ENCODE results near the gene PLA2G2D. TPM values are rescaled to one million over a fixed set of nuclear protein-coding genes. Genes with fewer than 3 reads are reported as not detected.

PLA2G2D gene
- total and polyA plus RNA-seq, 4 donors, result 0.06 to 0.14 (median 0.08) TPM; not detected in 1

DNA sequence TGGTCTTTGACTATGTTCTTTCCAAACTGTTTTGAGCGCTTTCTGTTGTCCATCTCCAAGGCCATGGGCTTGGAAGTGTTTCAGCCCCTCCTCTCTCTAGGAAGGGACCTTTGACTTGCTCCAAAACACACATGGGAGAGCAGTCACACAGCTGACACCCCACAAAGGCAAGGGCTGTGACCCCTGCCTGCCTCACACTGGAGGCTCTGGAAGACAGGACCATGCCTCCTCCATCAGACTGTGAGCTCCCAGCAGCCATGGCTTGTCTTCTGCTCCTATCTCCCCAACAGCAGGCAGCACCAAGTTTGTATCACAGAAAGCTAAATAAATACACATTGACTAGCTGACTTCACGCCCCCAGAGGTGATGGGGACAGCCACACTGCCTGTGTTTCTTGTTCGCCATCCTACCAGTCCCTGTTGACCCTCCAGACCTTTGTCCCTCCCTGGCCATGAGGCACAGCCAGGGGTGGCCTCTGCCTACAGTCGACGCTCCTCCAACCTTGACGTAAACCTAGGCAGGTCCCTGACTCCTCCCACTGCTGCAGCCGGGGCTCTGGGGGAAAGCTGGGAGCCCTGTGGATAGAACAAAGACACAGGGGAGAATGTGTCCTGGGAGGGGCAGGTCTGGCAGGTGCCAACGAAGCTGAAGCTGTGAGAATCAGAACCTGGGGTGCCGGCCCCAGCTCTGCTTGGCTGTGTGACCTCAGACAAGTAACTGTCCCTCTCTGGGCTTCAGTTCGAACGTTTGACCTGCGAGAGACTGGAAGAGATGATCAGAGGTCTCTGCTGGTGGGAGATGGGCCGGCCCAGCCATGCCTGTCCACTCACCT, 24.6 kb upstream of the PLA2G2D start:
- Histone ChIP-seq H3K4me3 (ENCODE audit: low read depth in 1 of 3, low read length in 3 of 3) (no peak overlapping the region), H3K27me3 (ENCODE audit: control insufficient read depth in 4 of 4, insufficient read depth in 4 of 4, low read length in 3 of 4) (no peaks in the 10 kb centered on the region), H3K4me1 (ENCODE audit: control insufficient read depth in 4 of 4, insufficient read depth in 4 of 4, low read length in 3 of 4) (no peaks in the 10 kb centered on the region), H3K9ac (ENCODE audit: low read depth in 1 of 2, low read length in 2 of 2) (no peak overlapping the region), H3K36me3 (ENCODE audit: control insufficient read depth in 4 of 4, insufficient read depth in 3 of 4, low read depth in 1 of 4, low read length in 3 of 4) (no peaks in the 10 kb centered on the region), H3K27ac (ENCODE audit: low read depth in 1 of 2, low read length in 2 of 2) (no peak overlapping the region), H3K9me3 (ENCODE audit: control insufficient read depth in 4 of 4, low read length in 3 of 4) (no peaks in the 10 kb centered on the region)
- no peak for DNase-seq (ENCODE audit: low spot score)
- no peak for TF ChIP-seq RXRA (IDR thresholded peaks at IDR 0.05)
- no peak for TF ChIP-seq HNF4G (IDR thresholded peaks at IDR 0.05)
- TF ChIP-seq, protein P1, sequence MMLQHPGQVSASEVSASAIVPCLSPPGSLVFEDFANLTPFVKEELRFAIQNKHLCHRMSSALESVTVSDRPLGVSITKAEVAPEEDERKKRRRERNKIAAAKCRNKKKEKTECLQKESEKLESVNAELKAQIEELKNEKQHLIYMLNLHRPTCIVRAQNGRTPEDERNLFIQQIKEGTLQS (IDR thresholded peaks at IDR 0.05), result no peak
- TF ChIP-seq, protein P2, sequence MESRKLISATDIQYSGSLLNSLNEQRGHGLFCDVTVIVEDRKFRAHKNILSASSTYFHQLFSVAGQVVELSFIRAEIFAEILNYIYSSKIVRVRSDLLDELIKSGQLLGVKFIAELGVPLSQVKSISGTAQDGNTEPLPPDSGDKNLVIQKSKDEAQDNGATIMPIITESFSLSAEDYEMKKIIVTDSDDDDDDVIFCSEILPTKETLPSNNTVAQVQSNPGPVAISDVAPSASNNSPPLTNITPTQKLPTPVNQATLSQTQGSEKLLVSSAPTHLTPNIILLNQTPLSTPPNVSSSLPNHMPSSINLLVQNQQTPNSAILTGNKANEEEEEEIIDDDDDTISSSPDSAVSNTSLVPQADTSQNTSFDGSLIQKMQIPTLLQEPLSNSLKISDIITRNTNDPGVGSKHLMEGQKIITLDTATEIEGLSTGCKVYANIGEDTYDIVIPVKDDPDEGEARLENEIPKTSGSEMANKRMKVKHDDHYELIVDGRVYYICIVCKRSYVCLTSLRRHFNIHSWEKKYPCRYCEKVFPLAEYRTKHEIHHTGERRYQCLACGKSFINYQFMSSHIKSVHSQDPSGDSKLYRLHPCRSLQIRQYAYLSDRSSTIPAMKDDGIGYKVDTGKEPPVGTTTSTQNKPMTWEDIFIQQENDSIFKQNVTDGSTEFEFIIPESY (IDR thresholded peaks at IDR 0.05), result no peak
- TF ChIP-seq, protein P3, sequence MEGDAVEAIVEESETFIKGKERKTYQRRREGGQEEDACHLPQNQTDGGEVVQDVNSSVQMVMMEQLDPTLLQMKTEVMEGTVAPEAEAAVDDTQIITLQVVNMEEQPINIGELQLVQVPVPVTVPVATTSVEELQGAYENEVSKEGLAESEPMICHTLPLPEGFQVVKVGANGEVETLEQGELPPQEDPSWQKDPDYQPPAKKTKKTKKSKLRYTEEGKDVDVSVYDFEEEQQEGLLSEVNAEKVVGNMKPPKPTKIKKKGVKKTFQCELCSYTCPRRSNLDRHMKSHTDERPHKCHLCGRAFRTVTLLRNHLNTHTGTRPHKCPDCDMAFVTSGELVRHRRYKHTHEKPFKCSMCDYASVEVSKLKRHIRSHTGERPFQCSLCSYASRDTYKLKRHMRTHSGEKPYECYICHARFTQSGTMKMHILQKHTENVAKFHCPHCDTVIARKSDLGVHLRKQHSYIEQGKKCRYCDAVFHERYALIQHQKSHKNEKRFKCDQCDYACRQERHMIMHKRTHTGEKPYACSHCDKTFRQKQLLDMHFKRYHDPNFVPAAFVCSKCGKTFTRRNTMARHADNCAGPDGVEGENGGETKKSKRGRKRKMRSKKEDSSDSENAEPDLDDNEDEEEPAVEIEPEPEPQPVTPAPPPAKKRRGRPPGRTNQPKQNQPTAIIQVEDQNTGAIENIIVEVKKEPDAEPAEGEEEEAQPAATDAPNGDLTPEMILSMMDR (IDR thresholded peaks at IDR 0.05; ENCODE audit: low read depth, low read length, missing input control), result no peak
- TF ChIP-seq YY1 (IDR thresholded peaks at IDR 0.05), result no peak
- 72% methylated on average over 13 of the region's 13 CpGs for WGBS

DNA sequence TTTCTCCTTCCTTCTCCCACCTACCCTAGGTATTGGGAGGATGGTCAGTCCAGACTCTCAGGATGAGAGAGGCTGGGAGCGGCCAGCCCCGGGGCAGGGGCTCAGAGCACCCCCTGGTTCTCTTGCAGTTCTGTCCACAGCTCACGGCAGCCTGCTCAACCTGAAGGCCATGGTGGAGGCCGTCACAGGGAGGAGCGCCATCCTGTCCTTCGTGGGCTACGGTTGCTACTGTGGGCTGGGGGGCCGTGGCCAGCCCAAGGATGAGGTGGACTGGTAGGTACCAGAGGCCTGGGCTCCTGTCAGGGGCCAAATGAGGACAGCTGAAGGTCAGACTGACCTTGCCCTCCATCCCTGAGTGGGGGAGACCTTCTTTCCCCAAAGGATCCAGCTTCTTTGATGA, 24.0 kb upstream of the PLA2G2D start:
- no peaks in the 10 kb centered on the region for H3K9me3 ChIP-seq (ENCODE audit: control insufficient read depth in 4 of 4, low read length in 3 of 4)

More for the DNA sequence above, 24.0 kb upstream of the PLA2G2D start:
- TF ChIP-seq HNF4A (conservative IDR thresholded peaks at IDR 0.05) (no peak), RAD21 (IDR thresholded peaks at IDR 0.05) (no peak), GABPA (IDR thresholded peaks at IDR 0.05 in 1 of 2, conservative IDR thresholded peaks at IDR 0.05 in 1 of 2) (no peak), YY1 (IDR thresholded peaks at IDR 0.05) (no peak), EGR1 (IDR thresholded peaks at IDR 0.05; ENCODE audit: low read depth in 2 of 2) (no peak), SP1 (IDR thresholded peaks at IDR 0.05) (no peak)
- TF ChIP-seq, protein P3 (IDR thresholded peaks at IDR 0.05; ENCODE audit: low read depth, low read length, missing input control), result no peak
- Histone ChIP-seq H3K27me3 (ENCODE audit: control insufficient read depth in 4 of 4, insufficient read depth in 4 of 4, low read length in 3 of 4) (no peaks in the 10 kb centered on the region), H3K9ac (ENCODE audit: low read depth in 1 of 2, low read length in 2 of 2) (no peak overlapping the region), H3K27ac (ENCODE audit: low read depth in 1 of 2, low read length in 2 of 2) (no peak overlapping the region), H3K4me3 (ENCODE audit: low read depth in 1 of 3, low read length in 3 of 3) (no peak overlapping the region), H3K36me3 (ENCODE audit: control insufficient read depth in 4 of 4, insufficient read depth in 3 of 4, low read depth in 1 of 4, low read length in 3 of 4) (no peaks in the 10 kb centered on the region), H3K4me1 (ENCODE audit: control insufficient read depth in 4 of 4, insufficient read depth in 4 of 4, low read length in 3 of 4) (no peaks in the 10 kb centered on the region)
- 91% methylated on average over 8 of the region's 8 CpGs for WGBS
- no peak for DNase-seq (ENCODE audit: low spot score)

All from liver (tissue), 9 donors.